H1 (cell line): Measurements from ENCODE around the gene PSME2. TPM values are rescaled to one million over a fixed set of nuclear protein-coding genes. Genes with fewer than 3 reads are reported as not detected.

ENCODE experiments used
- CTCF ChIA-PET: fragments of 300-600 bp; sonication (Branson Sonifier 250); formaldehyde crosslinking; loops from one replicate; lab custom pipeline; 2021; ENCODE audit not compliant: partially characterized antibody; lab: Charles Lee
- POLR2A ChIA-PET: fragments of 300-600 bp; sonication (Branson Sonifier 250); formaldehyde crosslinking; loops from one replicate; lab custom pipeline; 2021; ENCODE audit warnings: inconsistent platforms; ENCODE audit not compliant: partially characterized antibody; lab: Charles Lee
- DNase-seq, 2 experiments: peaks; one replicate each; pipeline versions ENCODE4 v3.0.0 to v3.0.0-alpha.2; 2010 to 2022; ENCODE audit warnings: low spot score in 2 of 2, low read depth in 1 of 2, mixed read lengths in 1 of 2
- FAIRE-seq: peaks from 2 replicates; lab custom pipeline; 2011; peaks lifted over from hg19 to GRCh38; lab: Jason Lieb, UNC
- H2AFZ ChIP-seq: 2 replicates; pipeline ENCODE4 v1.8.1; 2012; ENCODE audit warnings: low read length, inconsistent platforms
- H2AK5ac ChIP-seq: 2 replicates; pipeline ENCODE4 v1.6.1; 2013; ENCODE audit warnings: low read depth, low read length
- H2BK120ac ChIP-seq: replicated peaks from 2 replicates; pipeline ENCODE3; 2013; ENCODE audit warnings: low read depth, low read length, inconsistent platforms
- H2BK12ac ChIP-seq: 2 replicates; pipeline ENCODE4 v1.6.1; 2013; ENCODE audit warnings: low read depth, low read length
- H2BK15ac ChIP-seq: 2 replicates; pipeline ENCODE4 v1.6.1; 2013; ENCODE audit warnings: low read length
- H2BK20ac ChIP-seq: 2 replicates; pipeline ENCODE4 v1.6.1; 2013; ENCODE audit warnings: low read length
- H2BK5ac ChIP-seq: 2 replicates; pipeline ENCODE4 v1.6.1; 2013; ENCODE audit warnings: low read depth, low read length
- H3K14ac ChIP-seq: 2 replicates; pipeline ENCODE4 v1.6.1; 2013; ENCODE audit warnings: inconsistent platforms; ENCODE audit not compliant: insufficient read length
- H3K18ac ChIP-seq: 2 replicates; pipeline ENCODE4 v1.6.1; 2013; ENCODE audit warnings: low read length; ENCODE audit errors: extremely low read depth
- H3K23ac ChIP-seq: 2 replicates; pipeline ENCODE4 v1.6.1; 2013; ENCODE audit warnings: inconsistent platforms; ENCODE audit not compliant: insufficient read length
- H3K23me2 ChIP-seq: 2 replicates; pipeline ENCODE4 v1.6.1; 2013; ENCODE audit warnings: low read depth, low read length
- H3K27ac ChIP-seq: 2 replicates; pipeline ENCODE4 v1.6.1; 2011; ENCODE audit warnings: low read depth, low read length, inconsistent platforms
- H3K27me3 ChIP-seq, 4 experiments: replicated peaks in 1 of 4; 1 replicate in 1 of 4; 2 replicates in 3 of 4; pipeline versions ENCODE4 v1.6.1 to v1.8.1; 2011 to 2013; ENCODE audit warnings: low read length in 3 of 4, mild to moderate bottlenecking in 3 of 4, inconsistent platforms in 2 of 4, mixed read lengths in 2 of 4, moderate library complexity in 1 of 4; ENCODE audit not compliant: control insufficient read depth in 3 of 4, insufficient read depth in 3 of 4; ENCODE audit errors: extremely low read depth in 1 of 4
- H3K36me3 ChIP-seq, 4 experiments: 2 replicates each; pipeline versions ENCODE4 v1.6.1 to v1.8.1; 2011 to 2013; ENCODE audit warnings: mild to moderate bottlenecking in 4 of 4, low read length in 3 of 4, moderate library complexity in 2 of 4, control low read depth in 1 of 4, inconsistent platforms in 1 of 4; ENCODE audit not compliant: insufficient read depth in 4 of 4, control insufficient read depth in 2 of 4
- H3K4ac ChIP-seq: replicated peaks from 2 replicates; pipeline ENCODE3; 2013; ENCODE audit warnings: low read length, low read depth, mixed read lengths, inconsistent platforms; ENCODE audit not compliant: insufficient read length
- H3K4me1 ChIP-seq, 4 experiments: replicated peaks in 1 of 4; 1 replicate in 1 of 4; 2 replicates in 3 of 4; pipeline versions ENCODE4 v1.6.1 to v1.8.1; 2011 to 2013; ENCODE audit warnings: low read length in 3 of 4, inconsistent platforms in 2 of 4, mixed read lengths in 1 of 4; ENCODE audit not compliant: insufficient read depth in 4 of 4, control insufficient read depth in 3 of 4
- H3K4me2 ChIP-seq, 2 experiments: 2 replicates each; pipeline versions ENCODE4 v1.6.1 to v1.8.1; 2011 to 2013; ENCODE audit warnings: low read depth in 2 of 2, low read length in 2 of 2, control low read depth in 1 of 2, inconsistent platforms in 1 of 2, mild to moderate bottlenecking in 1 of 2; ENCODE audit not compliant: insufficient read depth in 1 of 2
- H3K4me3 ChIP-seq, 4 experiments: fragments of 200-600, 300-600 bp in 1 of 4; sonication (generic), shearing (Covaris generic), sonication (Bioruptor Twin) in 1 of 4; 2 replicates each; pipeline versions ENCODE4 v1.5.1 to v1.8.1; 2011 to 2016; ENCODE audit warnings: low read length in 4 of 4, low read depth in 3 of 4, control low read depth in 2 of 4, inconsistent platforms in 2 of 4, mild to moderate bottlenecking in 2 of 4, mixed read lengths in 1 of 4, moderate library complexity in 1 of 4; ENCODE audit not compliant: insufficient read depth in 2 of 4; ENCODE audit errors: extremely low read depth in 1 of 4
- H3K56ac ChIP-seq: replicated peaks from 2 replicates; pipeline ENCODE3; 2013; ENCODE audit warnings: low read depth, mild to moderate bottlenecking, mixed read lengths, low read length, inconsistent platforms; ENCODE audit not compliant: insufficient read length
- H3K79me1 ChIP-seq: 2 replicates; pipeline ENCODE4 v1.6.1; 2013; ENCODE audit warnings: low read depth, low read length, control low read depth
- H3K79me2 ChIP-seq, 2 experiments: 2 replicates each; pipeline versions ENCODE4 v1.6.1 to v1.8.1; 2012 to 2013; ENCODE audit warnings: low read length in 2 of 2, mild to moderate bottlenecking in 2 of 2, inconsistent platforms in 1 of 2; ENCODE audit not compliant: insufficient read depth in 2 of 2, control insufficient read depth in 1 of 2
- H3K9ac ChIP-seq, 4 experiments: replicated peaks in 1 of 4; 1 replicate in 1 of 4; 2 replicates in 3 of 4; pipeline versions ENCODE4 v1.6.1 to v1.8.1; 2011 to 2013; ENCODE audit warnings: low read depth in 3 of 4, low read length in 3 of 4, control low read depth in 2 of 4, mild to moderate bottlenecking in 2 of 4, moderate library complexity in 2 of 4, inconsistent platforms in 1 of 4; ENCODE audit errors: extremely low read depth in 1 of 4
- H3K9me3 ChIP-seq, 2 experiments: 2 replicates each; pipeline versions ENCODE4 v1.6.1 to v1.8.1; 2012 to 2013; ENCODE audit warnings: mild to moderate bottlenecking in 2 of 2, moderate library complexity in 2 of 2, control low read depth in 1 of 2, inconsistent platforms in 1 of 2, low read depth in 1 of 2, low read length in 1 of 2, mixed read lengths in 1 of 2; ENCODE audit not compliant: insufficient read depth in 2 of 2
- H4K20me1 ChIP-seq, 2 experiments: replicated peaks in 1 of 2; 2 replicates each; pipeline versions ENCODE3 to v1.8.1; 2011 to 2013; ENCODE audit warnings: inconsistent platforms in 2 of 2, low read length in 2 of 2, mild to moderate bottlenecking in 1 of 2; ENCODE audit not compliant: insufficient read depth in 2 of 2, control insufficient read depth in 1 of 2
- H4K5ac ChIP-seq: 2 replicates; pipeline ENCODE4 v1.6.1; 2013; ENCODE audit warnings: low read length, low read depth, mixed read lengths, inconsistent platforms; ENCODE audit not compliant: insufficient read length
- H4K8ac ChIP-seq: 2 replicates; pipeline ENCODE4 v1.8.0; 2013; ENCODE audit warnings: mild to moderate bottlenecking, moderate library complexity, low read length, inconsistent platforms; ENCODE audit not compliant: insufficient read depth; ENCODE audit errors: extremely low read depth
- H4K91ac ChIP-seq: replicated peaks from 2 replicates; pipeline ENCODE3; 2013; ENCODE audit warnings: low read length, mixed read lengths, inconsistent platforms; ENCODE audit not compliant: insufficient read length
- ATF2 ChIP-seq: IDR thresholded peaks from 2 replicates; pipeline ENCODE4 v1.6.1; 2012; ENCODE audit warnings: low read length, inconsistent platforms
- CREB1 ChIP-seq: IDR thresholded peaks from 2 replicates; pipeline ENCODE4 v1.6.1; 2012; ENCODE audit warnings: inconsistent platforms
- EGR1 ChIP-seq: IDR thresholded peaks from 2 replicates; pipeline ENCODE4 v1.6.1; 2011; ENCODE audit warnings: low read depth, low read length, borderline replicate concordance
- FOSL1 ChIP-seq: IDR thresholded peaks from 2 replicates; pipeline ENCODE4 v1.6.1; 2011; ENCODE audit warnings: mild to moderate bottlenecking, low read depth, low read length, moderate library complexity; ENCODE audit not compliant: insufficient read depth
- GABPA ChIP-seq: IDR thresholded peaks from 2 replicates; pipeline ENCODE4 v1.6.1; 2011; ENCODE audit warnings: mild to moderate bottlenecking, low read length, moderate library complexity, borderline replicate concordance; ENCODE audit not compliant: insufficient read depth
- KDM4A ChIP-seq: IDR thresholded peaks from one replicate; pipeline ENCODE4 v1.7.1; 2012; ENCODE audit warnings: low read depth, mild to moderate bottlenecking, moderate library complexity, low read length, inconsistent platforms; ENCODE audit not compliant: severe bottlenecking
- SP1 ChIP-seq: IDR thresholded peaks from 2 replicates; pipeline ENCODE4 v1.6.1; 2011; ENCODE audit warnings: low read depth, low read length
- YY1 ChIP-seq: IDR thresholded peaks from 2 replicates; pipeline ENCODE4 v1.6.1; 2011; ENCODE audit warnings: low read depth, mild to moderate bottlenecking, low read length
- ZNF274 ChIP-seq: IDR thresholded peaks from 2 replicates; pipeline ENCODE4 v1.7.0; 2012; ENCODE audit warnings: low read length, borderline replicate concordance; ENCODE audit errors: extremely low read depth
- WGBS, 2 experiments: shearing (Covaris generic) in 1 of 2; methylation state at CpG; one replicate each; pipeline versions ENCODE4 v1.1.6 to v1.1.7; 2013 to 2015; ENCODE audit warnings: low lambda C conversion rate in 2 of 2, mixed read lengths in 2 of 2, inconsistent platforms in 1 of 2, low coverage in 1 of 2, missing lambda C conversion rate in 1 of 2; ENCODE audit not compliant: insufficient replicate concordance in 2 of 2, insufficient coverage in 1 of 2, insufficient read length in 1 of 2; ENCODE audit errors: extremely low coverage in 1 of 2, missing lambda C conversion rate in 1 of 2; 5-methylcytosine and 5-hydroxymethylcytosine counted together
- polyA plus RNA-seq, 7 experiments: library from polyadenylated mRNA; depleted of rRNA in 3 of 7; stranded (reverse) in 5 of 7; unstranded in 2 of 7; fragments of >200 nt in 5 of 7; fragments of 200-250 nt in 2 of 7; gene quantifications; 1 replicate in 5 of 7; 2 replicates in 1 of 7; 4 replicates in 1 of 7; pipeline versions ENCODE4 v1.2.1 to v1.2.3, GENCODE V29; 2011 to 2013; ENCODE audit warnings: missing spikeins in 2 of 7, mixed read lengths in 2 of 7
- total RNA-seq: library from RNA; stranded (reverse); fragmentation: NEBNext Ultra II Directional; extraction: Animal tissue kit (Norgen Biotek cat#: 25700); gene quantifications from 2 replicates; pipeline ENCODE4 v1.2.1, GENCODE V29; 2021

Gene PSME2
- total and polyA plus RNA-seq, 2 of the 8 experiments (the other 6 are each of a cell fraction or from before 2014, with no cell fraction given) = 71.8 to 111 TPM

- no peak within 1 kb of the TSS for H2AK5ac ChIP-seq
- H2BK15ac ChIP-seq = no peak within 1 kb of the TSS
- peak within 1 kb of the TSS; percentile 52; the same call in 1 of the 2 replicates for H2BK12ac ChIP-seq
- no peaks in the 10 kb centered on the region; a peak in 1 of 4 replicates for H3K9me3 ChIP-seq
- H3K4ac ChIP-seq = peak within 1 kb of the TSS; percentile 92
- DNase-seq (peak; percentile 83 to 93), FAIRE-seq (no peak)
- H3K36me3 ChIP-seq = peaks cover 4 to 6% (median 5%) of the 10 kb centered on the region in 4 experiments; a peak in 5 of 8 replicates
- peak within 1 kb of the TSS; percentile 99 for H4K8ac ChIP-seq
- H3K79me2 ChIP-seq = peaks cover 0 to 3% of the 10 kb centered on the region in 2 experiments; a peak in 2 of 4 replicates
- no peaks in the 10 kb centered on the region for H3K27me3 ChIP-seq
- no peak within 1 kb of the TSS for H3K14ac ChIP-seq
- H4K91ac ChIP-seq = peak within 1 kb of the TSS; percentile 93
- H3K23ac ChIP-seq = no peak within 1 kb of the TSS
- peak within 1 kb of the TSS; percentile 95 for H3K27ac ChIP-seq
- no peak within 1 kb of the TSS for H2BK20ac ChIP-seq
- H4K20me1 ChIP-seq = no peaks in the 10 kb centered on the region
- H3K18ac ChIP-seq = peak within 1 kb of the TSS; percentile 93
- H4K5ac ChIP-seq = peak within 1 kb of the TSS; percentile 73
- peak within 1 kb of the TSS; percentile 65 to 88 (median 84) for H3K4me3 ChIP-seq
- POLR2A ChIA-PET = interaction anchor here (0.6 to 4.7 kb wide), 31 partner anchors 9 to 640 kb away, joined by 3 to 119 read pairs (median 4); partner anchors contain the start of genes AP1G2, CHMP4A, EMC9 and GMPR2
- H3K23me2 ChIP-seq = peaks cover 5% of the 10 kb centered on the region; the same call in 1 of the 2 replicates
- H2BK5ac ChIP-seq = peak within 1 kb of the TSS; percentile 91
- peak within 1 kb of the TSS; percentile 79 to 94 for H3K4me2 ChIP-seq
- H3K56ac ChIP-seq = peak within 1 kb of the TSS; percentile 90
- H2AFZ ChIP-seq = peak within 1 kb of the TSS; percentile 60; the same call in 1 of the 2 replicates
- peaks cover 3% of the 10 kb centered on the region; the same call in 1 of the 2 replicates for H3K79me1 ChIP-seq
- peak within 1 kb of the TSS; percentile 78 to 97 (median 87) for H3K9ac ChIP-seq
- CTCF ChIA-PET = interaction anchor here (0.9 to 2.1 kb wide), 6 partner anchors 20 to 201 kb away, joined by 3 to 7 read pairs (median 4); partner anchors contain the start of genes MDP1 and TINF2
- H2BK120ac ChIP-seq = no peak within 1 kb of the TSS
- peaks cover 0 to 9% (median 3%) of the 10 kb centered on the region in 4 experiments; a peak in 3 of 7 replicates for H3K4me1 ChIP-seq
- WGBS, 2 experiments = 1% methylated on average over 86 of the region's 89 CpGs; no CpG with 5 or more reads in 1 of the 2 experiments
- peak; percentile 35 for TF ChIP-seq KDM4A
- TF ChIP-seq GABPA = peak; percentile 50; the same call in 1 of the 2 replicates
- no peak for TF ChIP-seq YY1
- peak; percentile 81 for TF ChIP-seq CREB1
- TF ChIP-seq EGR1 = no peak
- no peak for TF ChIP-seq ZNF274
- no peak for TF ChIP-seq SP1
- TF ChIP-seq ATF2 = no peak
- TF ChIP-seq FOSL1 = no peak
Observed at GRCh38 chr14:24195186-24196070, 49.0 kb upstream of the PSME2 start, which contains the start of gene TM9SF1. Gene TM9SF1, minus strand, starts transcription at chr14:24195441. Its CDS starts 422 bp downstream, at chr14:24195019.
